BLaER1 (cell line): ENCODE results near the gene CDK5.
A peak's percentile ranks its signal among the peaks of the same experiment; 100 is the strongest.

Source experiments
- H3K27ac ChIP-seq: shearing (Covaris generic); formaldehyde crosslinking; 2 replicates; pipeline ENCODE4 v1.8.1; 2022
- H3K27me3 ChIP-seq: shearing (Covaris generic); formaldehyde crosslinking; 2 replicates; pipeline ENCODE4 v1.8.1; 2022
- H3K36me3 ChIP-seq: shearing (Covaris generic); formaldehyde crosslinking; 2 replicates; pipeline ENCODE4 v1.8.1; 2022
- H3K4me1 ChIP-seq: shearing (Covaris generic); formaldehyde crosslinking; 2 replicates; pipeline ENCODE4 v1.8.1; 2022
- H3K4me2 ChIP-seq: shearing (Covaris generic); formaldehyde crosslinking; 2 replicates; pipeline ENCODE4 v1.8.1; 2022
- H3K4me3 ChIP-seq: shearing (Covaris generic); formaldehyde crosslinking; 2 replicates; pipeline ENCODE4 v1.8.1; 2022
- H3K9ac ChIP-seq: shearing (Covaris generic); formaldehyde crosslinking; 2 replicates; pipeline ENCODE4 v1.8.1; 2022
- H3K9me3 ChIP-seq: shearing (Covaris generic); formaldehyde crosslinking; 2 replicates; pipeline ENCODE4 v1.8.1; 2022
- H4K20me1 ChIP-seq: shearing (Covaris generic); formaldehyde crosslinking; 2 replicates; pipeline ENCODE4 v1.8.1; 2022
- Cebpa-rat ChIP-seq: shearing (Covaris generic); IDR thresholded peaks from 2 replicates; pipeline ENCODE4 v1.8.1; 2022

CDK5 gene

GRCh38 chr7:151066273-151066974 is 8.7 kb upstream of the CDK5 start:
- Histone ChIP-seq H3K9ac (no peak overlapping the region), H3K4me3 (no peak overlapping the region), H3K4me2 (no peak overlapping the region), H3K9me3 (no peaks in the 10 kb centered on the region), H3K4me1 (peaks cover 10% of the 10 kb centered on the region), H3K36me3 (peaks cover 95% of the 10 kb centered on the region), H4K20me1 (peaks cover 56% of the 10 kb centered on the region), H3K27ac (no peak overlapping the region), H3K27me3 (no peaks in the 10 kb centered on the region)
- no peak for TF ChIP-seq Cebpa-rat

DNA sequence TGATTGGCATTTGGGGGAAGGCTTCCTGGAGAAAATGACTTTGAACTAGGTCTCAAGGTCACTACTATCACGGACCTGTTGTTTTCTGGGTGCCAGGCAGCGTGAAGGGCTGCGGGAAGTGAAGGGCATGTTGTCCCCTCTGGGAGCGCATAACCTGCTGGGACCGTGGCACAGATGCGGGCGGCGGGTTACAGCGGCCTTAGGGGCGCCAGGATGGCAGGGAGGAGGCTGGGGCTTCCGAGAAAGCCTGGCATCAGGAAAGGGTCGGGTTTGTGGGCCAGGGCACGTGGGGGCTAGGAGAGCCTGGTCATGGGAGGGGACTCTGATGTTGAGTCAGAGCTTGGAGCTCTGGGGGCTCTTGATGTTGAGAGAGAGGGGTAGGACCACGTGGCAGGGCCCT is 7.8 kb upstream of the CDK5 start:
- no peaks in the 10 kb centered on the region for H3K9me3 ChIP-seq
- H3K9ac ChIP-seq = no peak overlapping the region
- H3K27ac ChIP-seq = no peak overlapping the region
- no peak overlapping the region for H3K4me2 ChIP-seq
- no peak for TF ChIP-seq Cebpa-rat
- H3K4me3 ChIP-seq = no peak overlapping the region
- H3K27me3 ChIP-seq = no peaks in the 10 kb centered on the region
- H4K20me1 ChIP-seq = peaks cover 59% of the 10 kb centered on the region
- peaks cover 86% of the 10 kb centered on the region for H3K36me3 ChIP-seq
- peaks cover 19% of the 10 kb centered on the region for H3K4me1 ChIP-seq

DNA sequence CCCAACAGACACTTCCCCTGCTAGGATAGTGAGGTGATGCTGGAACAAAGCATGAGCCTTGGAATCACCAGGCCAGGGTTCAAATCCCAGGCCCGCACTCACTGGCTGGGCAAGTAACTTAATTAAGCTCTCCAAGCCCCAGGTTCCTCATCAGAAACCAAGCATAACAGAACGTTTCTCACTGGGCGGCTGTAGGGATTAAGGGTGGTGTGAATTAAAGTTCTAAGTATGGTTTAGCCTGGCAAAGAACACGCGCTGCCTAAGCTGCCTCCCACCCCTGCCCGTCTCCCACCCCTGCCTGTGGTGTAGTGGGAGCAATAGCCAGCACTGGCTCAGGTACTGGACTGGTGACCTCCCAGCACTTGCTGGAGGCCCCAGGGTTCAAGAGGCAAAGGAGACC is 7.3 kb upstream of the CDK5 start:
- H3K9me3 ChIP-seq = no peaks in the 10 kb centered on the region
- H4K20me1 ChIP-seq = peaks cover 64% of the 10 kb centered on the region
- peaks cover 80% of the 10 kb centered on the region for H3K36me3 ChIP-seq
- no peak overlapping the region for H3K4me2 ChIP-seq
- H3K4me3 ChIP-seq = no peak overlapping the region
- no peak for TF ChIP-seq Cebpa-rat
- peaks cover 22% of the 10 kb centered on the region for H3K4me1 ChIP-seq
- H3K9ac ChIP-seq = no peak overlapping the region
- H3K27ac ChIP-seq = no peak overlapping the region
- H3K27me3 ChIP-seq = no peaks in the 10 kb centered on the region

GRCh38 chr7:151064454-151064853 is 6.8 kb upstream of the CDK5 start:
- no peaks in the 10 kb centered on the region for H3K9me3 ChIP-seq
- H3K9ac ChIP-seq = no peak overlapping the region
- H3K4me2 ChIP-seq = no peak overlapping the region
- H3K4me3 ChIP-seq = no peak overlapping the region
- TF ChIP-seq Cebpa-rat = no peak
- H3K27ac ChIP-seq = no peak overlapping the region
- peaks cover 22% of the 10 kb centered on the region for H3K4me1 ChIP-seq
- H4K20me1 ChIP-seq = peaks cover 64% of the 10 kb centered on the region
- H3K36me3 ChIP-seq = peaks cover 75% of the 10 kb centered on the region
- no peaks in the 10 kb centered on the region for H3K27me3 ChIP-seq

GRCh38 chr7:151063212-151063561 is 5.5 kb upstream of the CDK5 start:
- no peak overlapping the region for H3K4me3 ChIP-seq
- peaks cover 62% of the 10 kb centered on the region for H3K36me3 ChIP-seq
- H3K4me2 ChIP-seq = no peak overlapping the region
- no peak for TF ChIP-seq Cebpa-rat
- no peak overlapping the region for H3K27ac ChIP-seq
- peaks cover 64% of the 10 kb centered on the region for H4K20me1 ChIP-seq
- H3K9ac ChIP-seq = no peak overlapping the region
- no peaks in the 10 kb centered on the region for H3K9me3 ChIP-seq
- peaks cover 32% of the 10 kb centered on the region for H3K4me1 ChIP-seq
- H3K27me3 ChIP-seq = no peaks in the 10 kb centered on the region

GRCh38 chr7:151062399-151063211 is 4.9 kb upstream of the CDK5 start:
- no peak for TF ChIP-seq Cebpa-rat
- no peak overlapping the region for H3K9ac ChIP-seq
- no peaks in the 10 kb centered on the region for H3K9me3 ChIP-seq
- H4K20me1 ChIP-seq = peaks cover 59% of the 10 kb centered on the region
- peaks cover 33% of the 10 kb centered on the region for H3K4me1 ChIP-seq
- H3K4me3 ChIP-seq = no peak overlapping the region
- no peak overlapping the region for H3K27ac ChIP-seq
- no peaks in the 10 kb centered on the region for H3K27me3 ChIP-seq
- H3K36me3 ChIP-seq = peaks cover 57% of the 10 kb centered on the region
- no peak overlapping the region for H3K4me2 ChIP-seq

GRCh38 chr7:151062111-151062398 is 4.4 kb upstream of the CDK5 start:
- Histone ChIP-seq H3K27ac (peak overlapping the region; percentile 84; the same call in 1 of the 2 replicates), H3K9ac (peak overlapping the region; percentile 87; the same call in 1 of the 2 replicates), H3K4me3 (no peak overlapping the region), H3K36me3 (peaks cover 51% of the 10 kb centered on the region), H4K20me1 (peaks cover 59% of the 10 kb centered on the region), H3K9me3 (no peaks in the 10 kb centered on the region), H3K27me3 (no peaks in the 10 kb centered on the region), H3K4me1 (peaks cover 38% of the 10 kb centered on the region), H3K4me2 (peak overlapping the region; percentile 96)
- no peak for TF ChIP-seq Cebpa-rat

GRCh38 chr7:151061213-151062110 is 3.8 kb upstream of the CDK5 start:
- Histone ChIP-seq H3K36me3 (peaks cover 45% of the 10 kb centered on the region), H3K4me2 (peak overlapping the region; percentile 96), H4K20me1 (peaks cover 54% of the 10 kb centered on the region), H3K4me3 (peak overlapping the region; percentile 89), H3K9me3 (no peaks in the 10 kb centered on the region), H3K27me3 (no peaks in the 10 kb centered on the region), H3K9ac (peak overlapping the region; percentile 87), H3K27ac (peak overlapping the region; percentile 84), H3K4me1 (peaks cover 43% of the 10 kb centered on the region)
- no peak for TF ChIP-seq Cebpa-rat

- TF ChIP-seq Cebpa-rat = no peak
- Histone ChIP-seq H3K27ac (peak overlapping the region; percentile 84), H3K9ac (peak overlapping the region; percentile 87), H3K4me2 (peak overlapping the region; percentile 96), H3K4me1 (peaks cover 49% of the 10 kb centered on the region), H4K20me1 (peaks cover 46% of the 10 kb centered on the region), H3K4me3 (peak overlapping the region; percentile 89), H3K9me3 (no peaks in the 10 kb centered on the region), H3K36me3 (peaks cover 37% of the 10 kb centered on the region), H3K27me3 (no peaks in the 10 kb centered on the region)
Observed at GRCh38 chr7:151060416-151061212, 2.9 kb upstream of the CDK5 start.
